RWPE2 (cell line): ENCODE results near the gene SDK2.

Experiments used
- ATAC-seq: fragments of 200-7000 bp; cut with Tn5 transposase; 3 replicates; pipeline ENCODE4 v1.9.1; 2021; ENCODE audit warnings: low read depth
- DNase-seq: peaks from one replicate; pipeline ENCODE4 v3.0.0-alpha.2; 2020; ENCODE audit warnings: low spot score
- H3K27ac ChIP-seq: fragments of 450-650 bp; 2 replicates; pipeline ENCODE4 v1.5.1; 2017; ENCODE audit warnings: mild to moderate bottlenecking; ENCODE audit not compliant: poor library complexity, severe bottlenecking
- H3K27me3 ChIP-seq: fragments of 250-450 bp; sonication (Bioruptor Pico); 2 replicates; pipeline ENCODE4 v1.5.1; 2021; ENCODE audit warnings: mild to moderate bottlenecking, moderate library complexity; ENCODE audit not compliant: insufficient read depth, poor library complexity, severe bottlenecking
- H3K36me3 ChIP-seq: fragments of 250-450 bp; sonication (Bioruptor Pico); 2 replicates; pipeline ENCODE4 v1.5.1; 2020; ENCODE audit warnings: low read depth, mild to moderate bottlenecking, moderate library complexity
- H3K4me1 ChIP-seq: fragments of 250-450 bp; sonication (Bioruptor Pico); 2 replicates; pipeline ENCODE4 v1.5.1; 2021; ENCODE audit warnings: mild to moderate bottlenecking, moderate library complexity; ENCODE audit not compliant: insufficient read depth, poor library complexity, severe bottlenecking
- H3K4me3 ChIP-seq: fragments of 250-450 bp; sonication (Bioruptor Pico); 2 replicates; pipeline ENCODE4 v1.5.1; 2021; ENCODE audit warnings: mild to moderate bottlenecking, moderate library complexity; ENCODE audit not compliant: severe bottlenecking
- H3K9me3 ChIP-seq: fragments of 250-450 bp; sonication (Bioruptor Pico); 2 replicates; pipeline ENCODE4 v1.5.1; 2021; ENCODE audit warnings: mild to moderate bottlenecking, moderate library complexity; ENCODE audit not compliant: severe bottlenecking
- TF ChIP-seq, protein P1 (sequence below): fragments of 450-650 bp; IDR thresholded peaks from one replicate; pipeline ENCODE4 v1.5.1; 2017; ENCODE audit warnings: mild to moderate bottlenecking, moderate library complexity; ENCODE audit not compliant: poor library complexity, severe bottlenecking

SDK2 gene

DNA sequence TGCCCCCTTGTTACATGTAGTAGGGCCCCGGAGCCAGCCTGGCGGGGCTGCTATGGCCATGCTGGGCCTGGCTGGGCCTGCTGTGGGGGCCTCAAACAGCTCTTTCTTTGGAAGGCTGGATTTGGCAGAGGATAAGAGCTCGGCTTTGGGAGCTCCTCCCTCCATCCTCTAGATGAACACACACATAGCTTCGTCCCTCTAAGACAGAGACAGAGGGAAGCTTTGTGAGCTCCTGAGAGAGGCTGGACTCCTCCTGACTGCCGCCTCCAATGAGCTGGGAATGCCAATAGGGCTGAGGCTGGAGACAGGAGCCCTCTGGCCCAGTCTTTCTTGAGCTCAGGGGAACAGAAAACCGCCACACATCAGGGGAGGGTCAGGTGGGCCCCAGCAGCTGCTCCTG lies 295.1 kb downstream of the SDK2 start:
- Histone ChIP-seq H3K27ac (no peak overlapping the region), H3K27me3 (no peaks in the 10 kb centered on the region), H3K4me1 (no peaks in the 10 kb centered on the region), H3K36me3 (no peaks in the 10 kb centered on the region), H3K4me3 (no peak overlapping the region), H3K9me3 (no peaks in the 10 kb centered on the region)
- ATAC-seq (no peak), DNase-seq (no peak)
- TF ChIP-seq, protein P1, sequence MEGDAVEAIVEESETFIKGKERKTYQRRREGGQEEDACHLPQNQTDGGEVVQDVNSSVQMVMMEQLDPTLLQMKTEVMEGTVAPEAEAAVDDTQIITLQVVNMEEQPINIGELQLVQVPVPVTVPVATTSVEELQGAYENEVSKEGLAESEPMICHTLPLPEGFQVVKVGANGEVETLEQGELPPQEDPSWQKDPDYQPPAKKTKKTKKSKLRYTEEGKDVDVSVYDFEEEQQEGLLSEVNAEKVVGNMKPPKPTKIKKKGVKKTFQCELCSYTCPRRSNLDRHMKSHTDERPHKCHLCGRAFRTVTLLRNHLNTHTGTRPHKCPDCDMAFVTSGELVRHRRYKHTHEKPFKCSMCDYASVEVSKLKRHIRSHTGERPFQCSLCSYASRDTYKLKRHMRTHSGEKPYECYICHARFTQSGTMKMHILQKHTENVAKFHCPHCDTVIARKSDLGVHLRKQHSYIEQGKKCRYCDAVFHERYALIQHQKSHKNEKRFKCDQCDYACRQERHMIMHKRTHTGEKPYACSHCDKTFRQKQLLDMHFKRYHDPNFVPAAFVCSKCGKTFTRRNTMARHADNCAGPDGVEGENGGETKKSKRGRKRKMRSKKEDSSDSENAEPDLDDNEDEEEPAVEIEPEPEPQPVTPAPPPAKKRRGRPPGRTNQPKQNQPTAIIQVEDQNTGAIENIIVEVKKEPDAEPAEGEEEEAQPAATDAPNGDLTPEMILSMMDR = no peak

DNA sequence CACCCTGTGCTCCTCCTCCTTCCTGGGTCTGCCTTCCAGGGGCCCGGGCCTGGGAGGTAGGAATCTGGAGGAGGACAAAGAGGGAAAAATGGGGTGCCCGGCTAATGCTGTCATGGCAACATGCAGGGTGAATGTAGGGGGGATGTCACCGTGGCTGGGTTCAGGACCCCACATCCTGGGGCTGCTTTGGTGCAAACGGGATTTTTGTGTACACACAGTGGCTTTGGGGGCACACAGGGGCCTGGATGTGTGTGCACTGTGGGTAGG lies 295.5 kb downstream of the SDK2 start:
- Histone ChIP-seq H3K36me3 (no peaks in the 10 kb centered on the region), H3K27me3 (no peaks in the 10 kb centered on the region), H3K4me3 (no peak overlapping the region), H3K9me3 (no peaks in the 10 kb centered on the region), H3K4me1 (no peaks in the 10 kb centered on the region), H3K27ac (no peak overlapping the region)
- DNase-seq = no peak
- TF ChIP-seq, protein P1 = no peak
- ATAC-seq = no peak

DNA sequence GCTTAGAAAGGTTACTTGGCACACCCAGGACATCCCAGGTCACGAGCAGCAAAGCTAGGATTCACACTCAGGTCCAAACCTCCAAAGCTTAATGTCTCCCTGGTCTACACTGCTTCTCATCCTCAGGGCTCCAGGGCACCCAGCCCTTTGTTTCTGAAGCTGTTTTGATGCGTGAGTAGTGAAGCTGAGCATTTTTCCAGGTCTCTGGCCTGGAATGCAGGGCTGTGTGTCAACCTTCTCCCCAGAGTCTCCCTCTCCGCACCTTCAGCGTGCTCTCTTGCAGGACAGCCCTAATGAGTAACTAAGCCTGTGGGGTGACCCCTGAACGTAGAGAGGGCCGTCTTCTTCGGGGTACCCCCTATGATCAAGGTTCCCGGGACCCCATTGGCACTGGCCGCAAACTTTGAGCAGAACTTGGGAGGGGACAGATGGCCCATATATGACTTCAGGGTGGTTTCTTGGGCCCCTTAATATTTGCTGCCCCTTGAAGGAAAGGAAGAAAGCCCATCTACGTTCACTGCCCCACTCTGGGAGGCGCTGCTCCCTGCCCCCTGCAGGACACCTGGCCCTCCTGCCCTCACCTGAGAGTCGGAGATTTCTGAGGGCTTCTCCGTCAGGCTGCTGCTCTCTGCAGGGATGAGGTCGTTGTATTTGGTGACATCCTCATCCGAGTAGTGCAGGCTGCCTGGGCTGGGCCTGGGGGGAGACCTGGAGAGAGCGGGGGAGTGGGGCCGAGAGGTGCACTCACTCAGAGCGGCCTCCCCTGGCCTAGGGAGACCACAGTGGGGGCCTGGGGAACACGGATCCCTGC lies 296.0 kb downstream of the SDK2 start:
- no peaks in the 10 kb centered on the region for H3K4me1 ChIP-seq
- ATAC-seq = no peak

DNA sequence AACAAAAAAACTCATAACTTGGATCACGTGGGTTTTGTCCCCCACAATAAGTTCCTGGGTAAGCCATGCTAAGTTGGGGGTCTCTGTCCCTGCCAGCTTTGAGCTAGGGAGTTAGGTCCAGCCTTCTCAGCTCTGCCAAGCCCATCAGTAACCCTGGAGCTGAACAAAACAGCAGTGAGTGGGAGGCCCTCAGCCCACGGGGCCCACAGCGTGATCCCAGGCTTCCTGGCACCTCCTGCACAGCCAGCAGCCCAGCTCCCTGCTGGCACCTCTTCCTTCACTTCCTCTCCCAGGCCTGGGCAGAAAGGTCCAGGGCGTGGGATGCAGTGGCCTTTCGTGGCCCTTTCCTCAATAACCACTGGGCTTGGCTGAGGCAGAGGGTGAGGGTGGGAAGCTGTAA lies 296.9 kb downstream of the SDK2 start:
- peaks cover 7% of the 10 kb centered on the region for H3K4me1 ChIP-seq
- no peaks in the 10 kb centered on the region for H3K36me3 ChIP-seq
- no peaks in the 10 kb centered on the region for H3K27me3 ChIP-seq
- H3K4me3 ChIP-seq = no peak overlapping the region
- DNase-seq = no peak
- TF ChIP-seq, protein P1 = no peak
- no peaks in the 10 kb centered on the region for H3K9me3 ChIP-seq
- no peak overlapping the region for H3K27ac ChIP-seq
- ATAC-seq = no peak

More for the DNA sequence above, 296.0 kb downstream of the SDK2 start:
- Histone ChIP-seq H3K27ac (no peak overlapping the region), H3K27me3 (no peaks in the 10 kb centered on the region), H3K4me3 (no peak overlapping the region), H3K9me3 (no peaks in the 10 kb centered on the region), H3K36me3 (no peaks in the 10 kb centered on the region)
- no peak for DNase-seq
- TF ChIP-seq, protein P1 = no peak

DNA sequence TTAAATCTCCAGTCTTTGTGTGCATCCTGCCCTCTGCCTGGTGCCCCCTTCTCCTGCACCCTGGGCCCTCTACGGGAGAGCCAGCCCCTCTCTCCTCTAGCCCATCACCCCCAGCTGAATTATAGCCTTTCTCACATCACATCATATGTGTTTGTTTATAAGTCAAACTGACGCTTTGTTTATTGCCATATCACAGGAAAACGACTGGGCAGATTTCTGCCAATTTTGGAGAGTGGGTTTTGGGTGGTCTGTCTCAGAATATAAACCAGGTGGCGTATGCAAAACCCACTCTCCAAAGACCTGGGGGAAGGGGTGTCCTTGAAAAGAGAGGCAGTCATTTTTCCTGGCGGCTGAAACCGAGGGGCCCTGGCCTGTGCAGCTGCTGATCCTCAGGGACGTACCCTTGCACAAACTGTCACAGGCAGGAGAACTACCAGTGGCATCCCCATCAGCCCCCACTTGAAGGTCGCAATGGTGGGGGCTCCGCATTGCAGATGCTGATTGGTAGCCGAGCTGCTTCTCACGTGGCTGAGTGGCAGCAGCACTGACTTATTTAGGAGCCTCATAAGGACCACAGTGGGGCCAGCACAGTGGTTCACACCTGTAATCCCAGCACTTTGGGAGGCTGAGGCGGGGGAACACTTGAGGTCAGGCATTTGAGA lies 297.6 kb downstream of the SDK2 start:
- DNase-seq (no peak), ATAC-seq (no peak)
- Histone ChIP-seq H3K4me3 (no peak overlapping the region), H3K27ac (no peak overlapping the region), H3K36me3 (no peaks in the 10 kb centered on the region), H3K27me3 (no peaks in the 10 kb centered on the region), H3K9me3 (no peaks in the 10 kb centered on the region), H3K4me1 (peaks cover 14% of the 10 kb centered on the region)
- TF ChIP-seq, protein P1 = no peak
